Gastrocnemius medialis (tissue), 4 donors: Measurements from ENCODE around the gene FKBP9.
"Not testable (repeated sequence)": the region's sequence is repeated elsewhere in the genome, so short reads cannot be mapped to it uniquely, and the experiment has no call there.

Experiments
- POLR2A ChIP-seq, 2 donors: fragments of 450-650 bp; IDR thresholded peaks; one replicate each; pipeline ENCODE4 v1.6.1; 2017; ENCODE audit warnings: antibody characterized with exemption in 2 of 2, mild to moderate bottlenecking in 2 of 2, moderate library complexity in 2 of 2
- TF ChIP-seq, protein P1 (sequence below), 5 experiments: fragments of 450-650 bp in 3 of 5; fragments of 200-600 bp in 2 of 5; sonication (generic) in 2 of 5; IDR thresholded peaks in 4 of 5; conservative IDR thresholded peaks in 1 of 5; 1 replicate in 4 of 5; 2 replicates in 1 of 5; pipeline ENCODE4 v1.5.1; 2016 to 2019; ENCODE audit warnings: antibody characterized with exemption in 5 of 5, mild to moderate bottlenecking in 3 of 5, moderate library complexity in 3 of 5

DNA sequence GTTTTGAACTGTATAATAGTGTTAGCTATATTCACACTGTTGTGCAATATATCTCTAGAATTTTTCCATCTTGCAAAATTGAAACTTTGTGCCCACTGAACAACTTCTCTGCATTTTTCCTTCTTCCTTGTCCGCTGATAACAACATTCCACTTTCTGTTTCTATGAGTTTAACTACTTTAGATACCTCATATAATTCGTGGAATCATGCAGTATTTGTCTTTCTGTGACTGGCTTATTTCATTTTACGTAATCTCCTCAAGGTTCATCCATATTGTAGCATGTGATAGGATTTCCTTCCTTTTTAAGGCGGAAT lies 10.0 kb downstream of the FKBP9 start:
- TF ChIP-seq, protein P1, sequence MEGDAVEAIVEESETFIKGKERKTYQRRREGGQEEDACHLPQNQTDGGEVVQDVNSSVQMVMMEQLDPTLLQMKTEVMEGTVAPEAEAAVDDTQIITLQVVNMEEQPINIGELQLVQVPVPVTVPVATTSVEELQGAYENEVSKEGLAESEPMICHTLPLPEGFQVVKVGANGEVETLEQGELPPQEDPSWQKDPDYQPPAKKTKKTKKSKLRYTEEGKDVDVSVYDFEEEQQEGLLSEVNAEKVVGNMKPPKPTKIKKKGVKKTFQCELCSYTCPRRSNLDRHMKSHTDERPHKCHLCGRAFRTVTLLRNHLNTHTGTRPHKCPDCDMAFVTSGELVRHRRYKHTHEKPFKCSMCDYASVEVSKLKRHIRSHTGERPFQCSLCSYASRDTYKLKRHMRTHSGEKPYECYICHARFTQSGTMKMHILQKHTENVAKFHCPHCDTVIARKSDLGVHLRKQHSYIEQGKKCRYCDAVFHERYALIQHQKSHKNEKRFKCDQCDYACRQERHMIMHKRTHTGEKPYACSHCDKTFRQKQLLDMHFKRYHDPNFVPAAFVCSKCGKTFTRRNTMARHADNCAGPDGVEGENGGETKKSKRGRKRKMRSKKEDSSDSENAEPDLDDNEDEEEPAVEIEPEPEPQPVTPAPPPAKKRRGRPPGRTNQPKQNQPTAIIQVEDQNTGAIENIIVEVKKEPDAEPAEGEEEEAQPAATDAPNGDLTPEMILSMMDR (IDR thresholded peaks at IDR 0.05 in 4 of 5, conservative IDR thresholded peaks at IDR 0.05 in 1 of 5): not testable (repeated sequence)
- TF ChIP-seq POLR2A (IDR thresholded peaks at IDR 0.05): not testable (repeated sequence)
